PC-3 (cell line): ENCODE measurements around the gene RALY. TPM values are rescaled to one million over a fixed set of nuclear protein-coding genes. Genes with fewer than 3 reads are reported as not detected.

ENCODE experiments used
- ATAC-seq: fragments of 200-7000 bp; cut with Tn5 transposase; 2 replicates; pipeline ENCODE4 v1.9.1; 2020; ENCODE audit warnings: mild to moderate bottlenecking, moderate library complexity
- BruUV-seq: library from RNA; stranded (reverse); fragments of 400-500 nt; replicated peaks from 2 replicates; lab custom pipeline; 2021; lab: Mats Ljungman, UMichigan
- CTCF ChIA-PET: fragments of 300-600 bp; sonication (Branson Sonifier 250); formaldehyde crosslinking; loops from one replicate; lab custom pipeline; 2022; ENCODE audit warnings: antibody characterized with exemption; lab: Charles Lee
- POLR2A ChIA-PET: fragments of 300-600 bp; sonication (Branson Sonifier 250); formaldehyde crosslinking; loops from one replicate; lab custom pipeline; 2022; ENCODE audit warnings: antibody characterized with exemption; ENCODE audit not compliant: unreplicated experiment; lab: Charles Lee
- DNase-seq: peaks from one replicate; pipeline ENCODE4 v3.0.0-alpha.2; 2015
- H2AFZ ChIP-seq: fragments of 300-600 bp; sonication (generic); 2 replicates; pipeline ENCODE4 v1.6.0; 2016; ENCODE audit warnings: antibody characterized with exemption, low read length
- H3F3A ChIP-seq: fragments of 300-600 bp; sonication (generic); one replicate; pipeline ENCODE4 v1.6.0; 2017; ENCODE audit warnings: antibody characterized with exemption, low read length, control low read depth, mild to moderate bottlenecking; ENCODE audit not compliant: unreplicated experiment
- H3K27ac ChIP-seq: fragments of 300-600 bp; sonication (generic); 2 replicates; pipeline ENCODE4 v1.5.1; 2016; ENCODE audit warnings: mild to moderate bottlenecking, low read length
- H3K27me3 ChIP-seq: fragments of 300-600 bp; sonication (generic); 2 replicates; pipeline ENCODE4 v1.6.1; 2016; ENCODE audit warnings: low read length, mixed read lengths
- H3K36me3 ChIP-seq: fragments of 300-600 bp; sonication (generic); 2 replicates; pipeline ENCODE4 v1.6.1; 2016; ENCODE audit warnings: low read depth, mixed run types, low read length, mixed read lengths
- H3K4me1 ChIP-seq: fragments of 300-600 bp; sonication (generic); 2 replicates; pipeline ENCODE4 v1.5.1; 2016; ENCODE audit warnings: low read length; ENCODE audit not compliant: insufficient read depth
- H3K4me2 ChIP-seq: fragments of 300-600 bp; sonication (generic); 2 replicates; pipeline ENCODE4 v1.6.0; 2016; ENCODE audit warnings: low read length
- H3K4me3 ChIP-seq: fragments of 300-600 bp; sonication (generic); 2 replicates; pipeline ENCODE4 v1.5.1; 2016; ENCODE audit warnings: mild to moderate bottlenecking, low read length, mixed read lengths
- H3K79me2 ChIP-seq: fragments of 300-600 bp; sonication (generic); 2 replicates; pipeline ENCODE4 v1.6.1; 2017; ENCODE audit warnings: low read length, mixed read lengths
- H3K9ac ChIP-seq: fragments of 300-600 bp; sonication (generic); 2 replicates; pipeline ENCODE4 v1.6.0; 2016; ENCODE audit warnings: mild to moderate bottlenecking, low read length
- H3K9me2 ChIP-seq: fragments of 300-600 bp; sonication (generic); replicated peaks from 2 replicates; pipeline ENCODE4 v1.6.1; 2016; ENCODE audit warnings: mixed run types, low read length, mixed read lengths
- H3K9me3 ChIP-seq: fragments of 300-600 bp; sonication (generic); 2 replicates; pipeline ENCODE4 v1.6.1; 2016; ENCODE audit warnings: low read length, mixed read lengths
- H4K20me1 ChIP-seq: fragments of 300-600 bp; sonication (generic); 2 replicates; pipeline ENCODE4 v1.6.1; 2016; ENCODE audit warnings: low read length, mixed read lengths
- CTCF ChIP-seq: fragments of 300-600 bp; sonication (generic); conservative IDR thresholded peaks from 2 replicates; pipeline ENCODE4 v1.5.1; 2017; ENCODE audit warnings: antibody characterized with exemption, low read depth, mild to moderate bottlenecking, low read length
- EZH2 ChIP-seq: fragments of 300-600 bp; sonication (generic); IDR thresholded peaks from one replicate; pipeline ENCODE4 v1.6.1; 2017; ENCODE audit warnings: antibody characterized with exemption, mild to moderate bottlenecking, low read length; ENCODE audit not compliant: unreplicated experiment
- EZH2phosphoT487 ChIP-seq: fragments of 300-600 bp; sonication (generic); IDR thresholded peaks from 2 replicates; pipeline ENCODE4 v1.6.1; 2018; ENCODE audit warnings: mild to moderate bottlenecking, antibody characterized with exemption, low read length, borderline replicate concordance
- intact Hi-C: fragments of 100-400 bp; cut with micrococcal nuclease; formaldehyde crosslinking; loops from 2 replicates; pipeline ENCODE4 v1.9.0; 2023
- total RNA-seq: library from RNA; depleted of rRNA; stranded (reverse); fragments of >200 nt; gene quantifications from 2 replicates; pipeline ENCODE4 v1.2.3, GENCODE V29; 2014

Gene RALY
- total RNA-seq, 1 experiment from 2014 or later, result 160 TPM

- Histone ChIP-seq H2AFZ (no peak overlapping the region), H3K4me1 (peaks cover 20% of the 10 kb centered on the region), H3K36me3 (no peaks in the 10 kb centered on the region), H3K4me2 (peak overlapping the region; percentile 92), H3K27me3 (no peaks in the 10 kb centered on the region), H3K4me3 (peak overlapping the region; percentile 95), H3F3A (no peaks in the 10 kb centered on the region), H3K9me2 (no peaks in the 10 kb centered on the region), H3K9ac (peak overlapping the region; percentile 93), H3K79me2 (peaks cover 77% of the 10 kb centered on the region), H3K9me3 (no peaks in the 10 kb centered on the region), H3K27ac (no peak overlapping the region), H4K20me1 (peaks cover 56% of the 10 kb centered on the region)
- TF ChIP-seq CTCF (no peak), EZH2 (no peak), EZH2phosphoT487 (no peak)
- TSS peak; percentile 51 for BruUV-seq
- DNase-seq, result no peak
- CTCF ChIA-PET, result interaction anchor here (0.6 kb wide), 2 partner anchors 20 to 93 kb away, joined by 3 to 10 read pairs; no protein-coding TSS in a partner anchor
- intact Hi-C loops, result loop anchor here (10.0 kb wide), 1 partner anchor 180 kb away; the partner anchor contains the start of gene CHMP4B
- POLR2A ChIA-PET, result interaction anchor here (0.6 kb wide), 1 partner anchor 468 kb away, joined by 9 read pairs; no protein-coding TSS in a partner anchor
- no peak for ATAC-seq
Measured at GRCh38 chr20:33995053-33995831, 1.5 kb downstream of the RALY start.

- POLR2A ChIA-PET, result no interaction called here
- no peak for ATAC-seq
- intact Hi-C loops, result loop anchor here (10.0 kb wide), 1 partner anchor 184 kb away; the partner anchor contains the start of gene CHMP4B
Measured at GRCh38 chr20:33999025-33999649, 5.4 kb downstream of the RALY start.

More at GRCh38 chr20:33999025-33999649, 5.4 kb downstream of the RALY start:
- Histone ChIP-seq H3K27ac (no peak overlapping the region), H3K4me3 (no peak overlapping the region), H3F3A (no peaks in the 10 kb centered on the region), H3K9me3 (no peaks in the 10 kb centered on the region), H3K9ac (no peak overlapping the region), H3K9me2 (no peaks in the 10 kb centered on the region), H3K4me1 (peaks cover 9% of the 10 kb centered on the region), H3K4me2 (no peak overlapping the region), H3K79me2 (peaks cover 99% of the 10 kb centered on the region), H3K27me3 (no peaks in the 10 kb centered on the region), H2AFZ (no peak overlapping the region), H4K20me1 (peaks cover 84% of the 10 kb centered on the region), H3K36me3 (no peaks in the 10 kb centered on the region)
- CTCF ChIA-PET, result no interaction called here
- TF ChIP-seq EZH2phosphoT487, result no peak
- no peak for TF ChIP-seq EZH2
- TF ChIP-seq CTCF, result no peak
- DNase-seq, result no peak
- no TSS peak for BruUV-seq
